Middle frontal gyrus (tissue), 1 donor: ENCODE results near the gene TENM4.
A peak's percentile ranks its signal among the peaks of the same experiment; 100 is the strongest.
"Not testable (repeated sequence)": the region's sequence is repeated elsewhere in the genome, so short reads cannot be mapped to it uniquely, and the experiment has no call there.

Experiments used
- DNase-seq: peaks from one replicate; pipeline ENCODE4 v3.0.0-alpha.2; 2015; ENCODE audit warnings: low spot score; ENCODE audit errors: extremely low spot score

TENM4 gene

DNA sequence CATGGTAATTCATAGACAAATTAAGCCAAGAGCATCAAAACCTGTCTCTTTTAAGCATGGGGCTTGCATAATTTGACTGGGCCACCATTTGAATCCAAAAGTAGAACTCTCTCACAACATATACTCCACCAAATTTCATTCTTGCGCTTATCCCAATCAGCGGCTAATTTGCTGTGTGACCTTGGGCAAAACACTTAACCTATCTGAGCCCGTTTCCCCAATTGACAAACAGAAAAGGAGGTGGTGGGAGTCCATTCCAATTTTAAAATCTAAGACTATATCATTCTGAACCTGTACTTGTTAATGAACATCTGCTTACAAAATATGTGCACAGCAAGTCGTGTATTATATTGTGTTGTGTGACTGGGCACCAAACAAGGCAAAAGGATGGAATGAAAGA is 528.1 kb downstream of the TENM4 start:
- no peak for DNase-seq

DNA sequence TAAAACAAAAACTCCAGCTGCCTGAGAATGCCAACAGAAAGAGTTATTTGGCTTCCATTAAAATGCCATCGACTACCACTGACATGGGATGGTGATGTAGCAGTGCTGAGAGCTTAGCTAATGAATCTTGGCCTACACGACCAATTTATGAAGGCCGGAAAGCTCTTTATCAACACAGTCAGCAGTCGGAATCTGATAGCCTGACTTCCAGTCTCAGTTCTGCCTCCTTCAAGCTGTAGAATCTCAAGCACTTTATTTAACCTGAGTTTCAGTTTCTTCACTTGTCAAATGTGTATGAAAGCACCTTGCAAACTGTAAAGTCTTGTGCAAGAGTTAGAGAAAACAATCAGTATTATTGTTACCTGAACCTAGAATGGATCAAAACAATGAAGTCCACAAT is 530.5 kb downstream of the TENM4 start:
- no peak for DNase-seq

DNA sequence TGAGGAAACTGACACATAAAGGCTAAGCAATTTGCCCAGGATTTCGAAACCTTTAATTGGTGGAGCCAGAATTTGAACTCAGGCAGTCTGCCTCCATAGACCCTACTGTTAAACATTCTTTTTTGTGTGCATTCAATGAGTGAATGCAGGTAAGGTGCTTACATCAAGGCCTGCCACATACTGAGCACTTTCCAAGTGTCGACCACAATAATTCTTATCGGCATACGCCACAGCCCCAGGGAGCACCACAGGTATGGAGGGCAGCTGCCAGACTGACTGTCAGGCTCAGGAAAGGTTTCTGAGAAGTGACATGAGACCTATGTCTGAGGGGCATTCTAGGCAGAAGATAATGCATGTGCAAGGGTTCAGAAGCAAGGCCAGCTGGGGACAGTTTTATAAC is 531.4 kb downstream of the TENM4 start:
- no peak for DNase-seq

DNA sequence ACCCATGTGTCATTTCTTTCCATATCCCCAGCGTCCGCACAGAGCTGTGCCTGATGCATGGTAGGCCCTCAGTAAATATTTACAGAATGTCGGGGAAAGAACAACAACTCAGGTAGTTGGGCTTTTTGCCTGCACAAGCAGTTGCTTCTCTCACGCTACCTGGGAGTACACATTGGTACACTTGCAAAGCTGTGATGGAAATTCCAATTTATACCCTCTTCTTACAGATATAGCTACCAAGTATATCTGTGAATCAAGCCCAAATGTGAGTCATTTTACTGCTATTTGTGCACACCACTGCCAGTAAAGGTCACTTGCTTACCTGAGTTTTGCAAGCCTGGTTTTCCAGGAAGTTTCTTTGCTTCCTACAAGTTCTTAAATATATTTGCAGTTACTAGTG is 533.2 kb downstream of the TENM4 start:
- no peak for DNase-seq

DNA sequence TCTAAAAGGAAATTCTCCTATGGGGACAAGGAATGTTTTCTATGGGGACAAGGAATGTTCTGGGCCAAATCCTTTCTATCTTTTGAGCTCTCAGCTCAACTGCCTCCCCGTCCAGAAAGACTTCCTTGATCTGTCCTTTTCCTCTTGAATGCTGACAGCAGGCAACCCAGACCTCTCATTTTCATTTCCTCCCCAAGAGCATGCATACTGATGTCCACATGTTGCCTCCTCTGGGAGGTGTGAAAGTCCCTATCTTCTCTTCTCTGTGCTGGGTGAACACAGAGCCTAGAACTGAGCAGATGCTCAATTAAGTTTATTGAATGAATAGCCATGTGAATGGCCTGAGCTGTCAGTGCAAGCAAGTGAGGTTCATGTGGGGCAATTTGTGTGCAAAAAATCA is 534.3 kb downstream of the TENM4 start:
- no peak for DNase-seq

DNA sequence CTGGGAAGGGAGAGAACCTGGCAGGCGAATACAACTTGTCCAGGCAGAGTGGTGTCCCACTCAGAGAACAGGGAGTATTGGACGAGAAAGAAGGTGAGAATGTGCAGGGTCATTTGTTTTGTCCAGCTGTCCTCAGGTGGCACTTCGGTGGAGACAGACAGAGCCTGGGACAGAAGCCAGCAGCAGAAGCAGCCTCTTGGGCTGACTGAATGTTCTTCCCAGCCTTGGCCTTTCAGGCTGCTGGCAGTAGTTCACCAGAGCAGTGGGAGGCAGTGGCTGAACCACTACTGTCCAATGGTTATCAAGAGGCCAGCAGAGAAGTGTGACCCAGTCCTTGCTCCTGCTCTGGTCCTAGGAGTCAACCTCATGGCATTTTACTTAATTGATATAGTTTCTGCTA is 535.1 kb downstream of the TENM4 start:
- DNase-seq = no peak

DNA sequence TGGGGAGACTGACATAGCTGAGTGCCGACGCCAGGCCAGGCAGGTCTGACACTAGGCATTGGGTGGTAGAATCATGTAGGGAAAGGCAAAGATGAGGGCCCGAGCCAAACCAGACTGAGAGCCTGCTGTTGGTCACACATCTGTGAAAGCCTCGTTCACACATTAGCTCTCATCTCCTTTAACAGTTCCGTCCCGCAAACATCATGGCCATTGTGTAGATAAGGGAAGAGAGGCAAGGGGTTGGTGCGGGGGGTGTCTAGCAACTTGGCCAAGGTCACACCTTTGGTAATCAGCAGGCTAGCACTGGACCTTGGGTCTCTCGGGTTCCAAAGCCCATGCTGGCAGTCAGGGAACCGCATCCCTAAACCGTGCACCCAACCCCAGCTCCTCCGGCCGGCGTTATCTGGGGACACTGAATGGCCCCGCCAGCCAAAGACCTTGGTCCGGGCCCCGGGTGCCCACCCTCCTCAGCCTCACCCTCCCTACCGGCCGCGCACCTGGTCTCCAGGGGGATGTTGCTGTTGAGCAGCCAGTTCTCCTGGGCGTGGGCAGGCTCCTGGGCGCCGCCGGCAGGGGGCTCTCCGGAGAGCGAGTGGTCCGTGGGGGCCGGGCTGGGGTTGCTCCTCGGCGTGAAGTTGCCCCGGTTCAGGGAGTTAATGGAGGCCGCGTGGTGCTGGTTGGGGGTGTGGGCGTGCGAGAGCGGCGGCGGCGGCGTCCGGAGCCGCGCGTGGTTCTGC is 537.9 kb downstream of the TENM4 start:
- no peak for DNase-seq

DNA sequence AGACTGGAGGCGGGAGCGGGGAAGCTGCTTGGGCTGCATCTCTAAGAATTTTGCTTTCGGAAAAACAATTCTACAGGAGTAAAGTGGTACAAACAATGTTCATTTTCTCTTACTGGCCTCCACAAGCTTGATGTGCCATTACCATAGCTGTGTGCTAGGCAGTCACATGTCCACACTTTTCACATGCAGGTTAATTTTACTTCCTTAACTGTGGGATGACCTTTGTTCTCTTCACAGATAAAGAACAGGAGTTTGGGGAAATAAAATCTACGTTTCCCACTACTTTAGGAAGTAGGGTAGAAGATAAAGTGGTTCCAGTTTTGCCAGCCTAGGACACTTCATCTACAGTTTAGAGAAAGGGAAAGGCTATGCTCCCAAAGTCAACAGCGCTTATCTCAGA is 539.0 kb downstream of the TENM4 start:
- no peak for DNase-seq

DNA sequence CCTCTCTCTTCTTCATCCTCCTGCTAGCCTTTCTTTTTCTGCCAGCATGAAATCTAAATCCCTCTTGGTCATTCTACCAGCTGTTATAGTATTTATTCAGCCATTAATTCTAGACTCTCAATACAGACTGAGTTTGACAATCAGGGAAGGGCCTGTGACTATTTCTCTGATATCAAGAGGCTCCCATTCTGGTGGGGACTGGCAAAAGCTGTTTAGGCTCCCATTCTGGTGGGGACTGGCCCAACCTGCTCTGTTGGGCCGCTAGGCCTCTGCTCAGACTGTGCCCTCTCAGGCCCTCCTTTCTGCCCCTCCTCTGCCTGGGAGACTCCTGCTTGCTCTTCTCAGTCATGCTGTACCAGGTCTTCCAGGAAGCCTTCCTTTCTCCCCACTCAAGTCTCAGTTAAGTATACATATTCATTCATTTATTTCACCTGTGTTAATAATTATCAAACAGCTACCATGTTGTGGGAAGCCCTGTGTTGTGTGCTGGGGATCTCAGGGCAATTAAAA is 542.5 kb downstream of the TENM4 start:
- no peak for DNase-seq

DNA sequence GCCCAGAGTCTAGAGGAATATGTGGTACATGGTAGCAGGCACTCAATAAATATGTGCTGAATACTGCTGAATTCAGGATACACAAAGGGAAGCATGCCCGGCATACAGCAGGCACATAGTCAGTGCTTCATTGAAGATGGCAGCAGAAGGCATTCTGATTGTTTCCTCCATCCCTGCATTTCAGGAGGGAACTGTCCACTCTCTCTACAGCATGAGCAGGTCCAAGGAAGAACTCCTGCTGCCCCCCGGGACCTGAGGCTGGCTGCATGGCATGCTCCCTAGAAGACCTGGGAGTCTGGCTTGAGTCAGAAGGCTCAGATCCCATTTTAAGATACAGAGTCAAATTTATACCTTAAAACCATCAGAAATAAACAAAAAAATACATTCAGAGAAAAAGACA is 546.8 kb downstream of the TENM4 start:
- DNase-seq = no peak

DNA sequence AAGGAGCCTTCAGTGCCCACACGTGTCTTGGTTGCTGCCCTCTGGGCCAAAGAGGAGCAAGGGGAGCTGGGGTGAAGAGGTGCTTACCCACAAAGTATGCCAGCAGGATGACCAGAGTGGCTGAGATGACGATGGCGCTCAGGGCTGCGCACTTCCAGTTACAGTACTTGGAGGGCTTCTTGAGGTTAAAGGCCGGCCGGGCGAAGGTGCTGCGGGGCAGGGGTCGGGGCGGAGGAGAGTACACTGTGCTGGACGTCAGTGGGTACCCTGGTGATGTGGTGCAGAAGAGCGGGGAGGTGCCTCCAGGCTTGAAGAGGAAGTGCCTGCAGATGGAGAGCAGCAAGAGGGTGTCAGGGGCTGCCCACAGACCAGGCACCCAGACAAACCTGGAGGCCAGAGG is 551.1 kb downstream of the TENM4 start:
- DNase-seq = no peak

DNA sequence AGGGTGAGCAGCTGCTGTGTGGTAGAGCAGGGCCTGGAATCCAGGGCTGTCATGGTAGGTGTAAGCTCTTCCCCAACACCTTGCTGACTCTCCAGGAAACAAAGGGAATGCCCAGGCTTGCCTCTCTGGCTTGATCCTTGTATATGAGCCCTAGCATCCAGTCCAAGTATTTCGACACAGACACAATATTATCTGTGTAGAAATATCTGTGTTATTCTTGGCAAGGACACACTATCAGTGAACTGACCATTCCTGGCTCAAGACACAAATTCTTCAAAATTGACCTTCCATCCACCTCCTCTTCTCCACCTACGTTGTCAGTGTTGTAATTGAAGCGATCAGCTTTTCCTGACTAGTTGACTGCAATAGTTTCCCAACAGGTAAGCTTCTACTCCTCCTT is 554.2 kb downstream of the TENM4 start:
- DNase-seq = no peak

DNA sequence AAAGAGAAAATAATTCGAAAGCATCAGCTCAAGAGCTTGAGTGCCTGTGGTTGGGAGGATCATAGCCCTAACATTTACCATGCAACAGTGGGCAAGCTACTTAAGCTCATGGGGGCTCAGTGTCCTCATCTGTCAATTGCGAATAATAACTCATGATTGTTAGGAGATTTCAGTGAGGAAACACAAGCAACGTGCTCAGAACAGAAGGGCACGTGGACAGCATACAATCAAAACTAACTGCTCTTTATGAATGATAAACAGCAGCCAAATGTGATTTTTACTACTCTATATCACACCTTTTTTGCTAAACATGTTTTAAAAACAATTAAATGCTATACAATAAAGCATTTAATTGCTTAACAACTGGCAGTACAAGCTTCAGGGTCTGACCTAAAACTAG is 556.1 kb downstream of the TENM4 start:
- no peak for DNase-seq

DNA sequence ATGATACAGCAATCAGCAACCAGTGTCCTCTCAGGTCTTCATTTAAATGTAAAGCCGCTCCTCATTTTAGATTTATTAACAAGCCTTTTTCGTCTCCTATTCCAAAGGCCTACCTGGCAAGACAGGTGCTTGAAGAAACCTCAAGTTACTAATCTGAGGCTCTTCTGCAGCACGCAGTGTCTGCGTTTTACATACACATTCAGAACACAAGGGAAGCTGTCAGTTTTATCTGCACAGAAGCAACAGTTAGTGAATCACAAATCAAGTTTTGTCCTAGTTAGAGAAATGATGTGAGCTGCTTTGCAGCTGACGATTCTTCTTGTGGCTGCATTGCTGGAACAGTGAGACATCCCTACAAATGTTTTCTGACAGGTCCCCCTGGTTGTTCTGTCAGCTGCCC is 557.3 kb downstream of the TENM4 start:
- DNase-seq = no peak

DNA sequence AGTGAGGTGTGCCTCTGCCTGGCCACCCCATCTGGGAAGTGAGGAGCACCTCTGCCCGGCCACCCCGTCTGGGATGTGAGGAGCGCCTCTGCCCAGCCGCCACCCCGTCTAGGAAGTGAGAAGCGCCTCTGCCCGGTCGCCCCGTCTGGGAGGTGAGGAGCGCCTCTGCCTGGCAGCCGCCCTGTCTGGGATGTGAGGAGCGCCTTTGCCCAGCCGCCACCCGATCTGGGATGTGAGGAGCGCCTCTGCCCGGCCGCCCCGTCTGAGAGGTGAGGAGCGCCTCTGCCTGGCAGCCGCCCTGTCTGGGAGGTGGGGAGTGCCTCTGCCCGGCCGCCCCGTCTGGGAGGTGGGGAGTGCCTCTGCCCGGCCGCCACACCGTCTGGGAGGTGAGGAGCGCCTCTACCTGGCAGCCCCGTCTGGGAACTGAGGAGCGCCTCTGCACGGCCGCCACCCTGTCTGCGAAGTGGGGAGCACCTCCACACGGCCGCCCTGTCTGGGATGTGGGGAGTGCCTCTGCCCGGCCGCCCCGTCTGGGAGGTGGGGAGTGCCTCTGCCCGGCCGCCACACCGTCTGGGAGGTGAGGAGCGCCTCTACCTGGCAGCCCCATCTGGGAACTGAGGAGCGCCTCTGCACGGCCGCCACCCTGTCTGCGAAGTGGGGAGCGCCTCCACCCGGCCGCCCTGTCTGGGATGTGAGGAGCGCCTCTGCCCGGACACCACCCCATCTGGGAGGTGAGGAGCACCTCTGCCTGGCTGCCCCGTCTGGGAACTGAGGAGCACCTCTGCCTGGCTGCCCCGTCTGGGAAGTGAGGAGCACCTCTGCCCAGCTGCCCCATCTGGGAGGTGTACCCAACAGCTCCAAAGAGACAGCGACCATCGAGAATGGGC is 561.5 kb downstream of the TENM4 start:
- not testable (repeated sequence) for DNase-seq

DNA sequence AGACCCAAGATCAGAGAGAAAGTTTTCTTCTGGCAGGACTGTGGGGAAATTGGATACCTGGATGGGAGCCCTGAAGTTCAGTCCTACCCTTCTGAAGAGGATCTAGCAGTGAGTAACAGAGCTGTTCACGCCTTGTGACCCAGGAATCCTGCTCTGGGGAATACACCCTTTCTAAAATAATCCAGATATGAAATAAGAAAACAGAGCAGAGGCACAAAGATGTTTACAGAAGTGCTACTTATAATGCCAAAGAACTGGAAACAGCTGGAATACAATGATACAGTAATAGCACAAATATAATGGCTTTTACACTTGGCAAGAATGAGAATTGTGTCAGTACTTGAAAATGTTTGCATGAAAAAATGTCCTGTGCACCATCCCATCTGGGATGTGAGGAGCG is 562.2 kb downstream of the TENM4 start:
- DNase-seq = no peak

DNA sequence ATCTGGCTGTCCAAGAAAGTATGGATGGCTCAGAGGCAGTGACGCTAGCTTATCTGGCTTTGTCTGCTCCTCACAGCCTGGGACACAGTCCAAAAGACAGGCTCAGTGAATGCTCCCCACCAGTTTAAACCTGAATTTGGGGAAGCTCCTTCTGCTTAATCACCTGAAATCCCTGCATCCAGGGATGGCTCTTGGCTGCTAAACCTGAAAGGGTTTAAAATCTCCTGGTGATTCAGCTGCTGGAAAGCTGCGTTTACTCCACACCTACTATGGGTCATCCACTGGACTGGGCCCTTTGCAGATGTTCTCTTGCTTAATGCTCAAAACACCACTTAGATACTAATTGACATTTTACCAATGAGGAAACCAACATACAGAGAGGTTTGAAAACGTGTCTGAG is 564.2 kb downstream of the TENM4 start:
- DNase-seq = no peak

DNA sequence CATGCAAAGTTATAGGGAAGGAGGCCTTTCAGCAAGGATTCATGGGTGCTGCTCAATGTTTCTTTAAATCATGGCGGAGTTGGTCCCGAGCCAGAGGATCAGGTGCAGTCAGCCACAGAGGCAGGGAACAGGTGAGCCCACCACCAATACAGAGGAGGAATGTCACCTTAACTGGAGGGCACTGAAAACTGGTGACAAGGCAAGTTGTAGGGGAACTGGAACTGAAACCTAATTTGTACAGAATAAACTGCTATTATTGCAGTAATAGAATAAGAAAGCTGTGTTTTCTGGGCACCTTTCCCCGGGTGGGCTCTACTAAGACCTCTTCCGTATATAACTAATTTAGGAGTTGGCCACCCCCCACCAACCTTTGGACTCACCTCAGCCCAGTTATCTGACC is 570.2 kb downstream of the TENM4 start:
- no peak for DNase-seq

DNA sequence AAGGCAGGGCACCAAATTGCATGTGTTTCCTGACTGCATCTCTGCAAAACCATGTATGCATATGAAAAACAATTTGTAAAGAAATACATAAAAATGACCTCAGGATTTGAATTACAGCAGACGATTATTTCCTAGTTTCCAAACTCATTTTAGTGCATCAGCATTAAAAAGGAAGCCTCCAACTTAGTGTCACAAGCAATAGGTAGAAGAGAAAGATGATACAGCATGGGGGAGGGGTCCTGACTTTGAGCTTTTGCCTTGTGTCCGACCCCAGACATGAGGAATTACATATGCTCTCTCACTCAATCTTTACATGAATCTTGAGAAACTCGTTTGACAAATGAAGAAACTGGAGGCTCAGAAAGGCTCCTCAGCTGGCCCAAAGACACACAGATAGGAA is 571.5 kb downstream of the TENM4 start:
- DNase-seq = no peak

DNA sequence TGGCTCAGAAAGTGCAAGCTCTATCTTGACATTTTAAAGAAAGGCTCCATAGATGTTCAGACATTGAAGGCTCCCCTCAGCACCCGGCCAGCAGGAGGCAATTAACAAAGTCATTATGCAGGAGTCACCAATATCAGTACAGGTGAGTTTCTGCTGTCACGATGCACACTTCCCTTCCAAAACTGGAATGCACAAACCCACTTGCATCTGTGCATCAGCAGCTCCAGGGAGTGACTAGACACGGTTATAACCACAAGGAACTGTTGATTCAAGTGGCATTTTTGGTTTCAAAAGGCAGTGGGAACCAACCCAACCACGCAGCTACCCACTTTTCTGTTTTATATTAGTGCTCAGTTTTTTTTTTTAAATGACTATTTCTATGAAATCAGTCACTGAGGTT is 572.3 kb downstream of the TENM4 start:
- no peak for DNase-seq

DNA sequence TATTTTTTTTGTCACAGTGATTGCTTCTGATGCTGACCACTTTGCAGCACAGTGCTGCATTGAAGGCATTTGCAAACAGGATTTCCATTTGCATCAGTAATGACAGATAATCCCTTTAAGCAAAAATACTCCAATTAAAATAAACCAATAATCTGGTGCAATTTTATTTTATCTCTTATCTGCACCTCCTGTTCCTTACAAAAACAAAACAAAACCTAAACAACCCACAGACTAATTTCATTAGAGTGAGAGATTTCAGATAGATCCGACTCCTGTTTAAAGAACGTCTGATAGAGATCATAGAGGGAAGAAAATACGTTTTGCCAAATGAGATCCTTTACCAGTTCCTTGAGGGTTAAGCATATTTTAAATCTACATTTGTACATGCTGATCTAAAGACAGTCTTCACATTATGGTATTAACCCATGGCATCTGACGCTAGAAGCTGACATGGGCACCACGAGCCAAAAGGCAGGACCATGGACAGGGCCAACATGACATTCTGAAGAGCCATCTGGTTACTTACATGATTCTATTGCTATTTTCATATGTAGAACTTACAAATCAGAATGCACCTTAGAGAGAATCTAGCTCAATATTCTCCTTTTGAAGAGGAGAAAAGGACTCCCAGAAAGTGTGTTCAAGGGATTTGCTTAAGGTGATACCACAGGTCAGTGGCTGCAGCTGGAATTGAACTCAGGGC is 580.0 kb downstream of the TENM4 start:
- no peak for DNase-seq

DNA sequence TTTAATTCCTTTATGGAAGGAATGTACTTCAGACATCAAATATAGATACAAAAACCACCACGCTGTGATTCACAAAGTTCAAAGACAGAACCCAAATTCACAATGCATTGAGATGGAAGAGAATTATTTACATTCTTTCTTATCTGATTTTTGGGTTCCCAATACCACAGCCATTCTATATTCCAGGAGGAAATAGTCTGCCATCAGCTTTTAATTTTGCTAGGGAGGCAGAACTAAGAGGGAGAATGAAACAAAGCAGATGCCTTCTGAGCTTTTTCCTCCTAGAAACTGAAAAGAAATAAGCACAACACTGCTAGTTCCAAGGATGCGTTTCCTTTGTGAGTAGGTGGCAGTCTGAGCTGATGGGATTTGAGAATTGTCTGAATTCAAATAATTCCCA is 583.1 kb downstream of the TENM4 start:
- peak; percentile 36 for DNase-seq
